ENCODE data around the gene BTC. TPM values are rescaled to one million over a fixed set of nuclear protein-coding genes. Genes with fewer than 3 reads are reported as not detected.

Gene BTC
- total RNA-seq, 4 donors from 2014 or later = 0.57 to 2.4 (median 1.4) TPM

Other genes with a start within 250 kb of the BTC start
- 10 to 100 TPM; 10.5 to 62.3 (median 50.4) TPM for gene PARM1, start 138.6 kb upstream of the BTC start, total RNA-seq

All from subcutaneous adipose tissue (tissue), 4 donors.